Stimulated activated CD8-positive, alpha-beta memory T cell treated with anti-CD3 and anti-CD28 coated beads, Interleukin-4, amount 100 ng/mL, for 48 hours (primary cell): ENCODE results near the gene KNCN.

Experiments used
- DNase-seq: peaks from one replicate; pipeline ENCODE4 v3.0.0-alpha.2; 2020

Gene KNCN

GRCh38 chr1:46522184-46522968 is 29.1 kb downstream of the KNCN start:
- peak; percentile 64 for DNase-seq

DNA sequence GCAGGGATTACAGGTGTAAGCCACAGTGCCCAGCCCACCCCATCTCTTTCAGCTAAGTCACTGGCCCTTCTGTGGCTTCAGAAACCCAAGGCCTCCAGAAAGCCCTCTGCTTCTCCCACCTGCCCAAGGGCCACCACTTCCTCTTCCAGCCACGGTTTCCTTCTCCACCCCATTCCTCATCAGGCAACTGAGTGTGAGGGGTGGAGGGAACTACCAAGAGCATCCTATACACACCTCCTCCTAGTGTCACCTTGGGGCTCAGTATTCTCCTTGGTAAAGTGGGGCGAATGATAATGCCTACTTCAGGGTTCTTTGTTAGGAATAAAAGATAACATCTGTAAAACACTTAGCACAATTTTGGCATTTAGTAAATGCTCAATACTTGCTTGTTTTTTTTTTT is 30.0 kb downstream of the KNCN start:
- DNase-seq, result no peak

GRCh38 chr1:46520063-46520911 is 31.2 kb downstream of the KNCN start:
- no peak for DNase-seq

DNA sequence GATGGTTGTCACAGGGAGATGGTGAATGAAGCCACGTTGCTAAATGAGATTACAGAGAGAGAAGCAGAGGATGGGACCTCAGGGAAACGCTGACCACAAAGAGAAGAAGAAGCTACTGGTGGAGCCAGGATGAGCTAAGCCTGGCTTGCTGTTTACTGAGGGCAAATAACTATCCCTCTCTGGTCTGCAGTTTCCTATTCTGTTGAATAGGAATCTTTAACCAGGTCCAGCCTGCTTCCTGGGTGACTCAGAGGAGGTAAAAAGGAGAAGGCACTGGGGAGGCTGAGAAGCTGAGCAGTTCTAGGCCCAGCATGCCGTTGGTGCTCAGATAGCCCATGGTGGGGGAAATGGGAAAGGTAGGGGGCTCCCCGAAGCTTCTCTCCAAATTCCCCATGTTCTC is 32.2 kb downstream of the KNCN start:
- DNase-seq, result no peak

GRCh38 chr1:46517932-46518498 is 33.4 kb downstream of the KNCN start:
- no peak for DNase-seq

DNA sequence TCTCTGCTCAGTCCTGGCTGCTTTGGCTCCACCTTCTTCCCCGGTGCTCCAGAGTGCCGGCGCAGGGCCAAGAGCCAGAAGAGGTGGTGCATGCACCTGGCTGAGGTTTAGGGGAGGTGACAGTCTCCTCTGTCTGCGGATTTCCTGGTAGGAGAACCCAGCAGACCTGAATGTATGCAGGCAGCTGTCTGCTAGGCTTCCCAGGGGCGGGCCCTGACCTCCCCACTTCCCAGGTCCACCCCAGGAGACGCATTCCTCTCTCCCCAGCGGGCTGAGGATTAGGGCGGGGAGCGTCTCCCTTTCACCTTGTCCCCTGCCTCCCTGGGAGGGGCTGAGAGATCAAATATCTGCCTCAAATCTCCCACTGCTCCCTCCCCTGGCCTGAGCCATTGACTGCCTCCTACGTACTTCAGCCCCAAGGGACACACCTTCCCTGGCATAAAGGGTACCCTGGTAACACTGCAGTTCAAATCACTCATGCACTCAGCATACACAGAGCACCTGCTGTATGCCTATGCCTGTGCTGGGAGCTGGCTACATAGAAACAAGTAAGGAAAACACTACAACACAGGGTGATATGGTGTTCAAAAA is 34.3 kb downstream of the KNCN start:
- DNase-seq, result no peak

GRCh38 chr1:46516200-46516950 is 35.1 kb downstream of the KNCN start:
- no peak for DNase-seq

- no peak for DNase-seq
These were observed 35.9 kb downstream of the KNCN start for GRCh38 chr1:46515576-46515975.

DNA sequence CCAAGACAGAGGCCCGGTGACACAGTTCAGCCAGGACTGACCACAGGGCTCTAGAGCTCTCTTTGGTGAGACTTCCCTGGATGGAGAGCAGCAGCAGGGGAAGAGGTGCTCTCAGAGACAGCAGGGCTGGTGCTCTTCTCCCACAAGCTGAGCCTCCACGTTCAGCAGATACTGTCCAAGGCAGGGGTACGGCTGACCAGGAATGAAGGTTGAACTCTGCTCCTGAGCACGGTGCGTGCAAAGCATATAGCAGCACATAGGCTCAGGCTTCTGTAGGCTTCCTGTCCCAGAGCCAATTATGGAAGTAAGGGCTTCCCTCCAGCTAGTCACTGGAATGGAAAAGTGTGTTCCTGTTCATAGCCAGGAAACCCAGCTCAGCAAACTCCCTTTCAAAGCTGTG is 37.9 kb downstream of the KNCN start:
- no peak for DNase-seq

GRCh38 chr1:46512792-46513190 is 38.7 kb downstream of the KNCN start:
- DNase-seq, result no peak

DNA sequence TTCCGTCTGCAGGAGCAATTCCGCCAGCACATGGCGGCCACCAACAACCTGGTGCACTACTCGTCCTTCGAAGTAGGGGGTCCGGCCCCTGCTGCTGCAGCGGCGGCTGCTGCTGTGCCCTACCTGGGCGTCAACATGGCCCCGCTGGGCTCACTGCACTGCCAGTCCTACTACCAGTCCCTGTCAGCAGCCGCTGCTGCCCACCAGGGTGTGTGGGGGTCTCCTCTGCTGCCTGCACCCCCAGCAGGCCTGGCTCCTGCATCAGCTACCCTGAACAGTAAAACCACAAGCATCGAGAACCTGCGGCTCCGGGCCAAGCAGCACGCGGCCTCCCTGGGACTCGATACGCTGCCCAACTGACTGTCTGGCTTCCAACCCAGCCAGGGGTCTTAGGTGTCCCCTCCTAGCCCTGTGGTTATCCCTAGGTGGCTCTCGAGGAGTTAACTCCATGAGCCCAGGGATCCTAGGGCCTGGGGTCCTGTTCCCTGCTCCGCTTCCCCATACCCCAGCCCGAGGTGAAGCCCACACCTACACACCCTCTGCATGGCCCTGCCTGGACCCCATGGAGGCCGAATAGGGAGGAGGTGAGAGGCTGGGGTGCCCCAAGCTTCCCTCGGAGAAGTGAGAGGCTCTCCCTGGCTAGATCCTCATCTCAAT is 39.2 kb downstream of the KNCN start:
- no peak for DNase-seq

DNA sequence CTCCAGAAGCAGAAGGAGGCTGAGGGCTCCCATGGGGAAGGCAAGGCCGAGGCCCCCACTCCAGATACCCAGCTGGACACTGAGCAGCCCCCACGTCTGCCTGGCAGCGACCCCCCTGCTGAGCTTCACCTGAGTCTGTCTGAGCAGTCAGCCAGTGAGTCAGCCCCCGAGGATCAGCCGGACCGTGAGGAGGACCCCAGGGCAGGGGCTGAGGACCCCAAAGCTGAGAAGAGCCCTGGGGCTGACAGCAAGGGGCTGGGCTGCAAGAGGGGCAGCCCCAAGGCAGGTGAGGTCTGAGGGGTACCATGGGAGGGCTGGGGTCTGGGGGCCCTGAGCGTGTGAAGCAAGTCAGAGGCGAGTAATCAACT is 40.5 kb downstream of the KNCN start:
- DNase-seq, result no peak

- no peak for DNase-seq
These were observed 41.0 kb downstream of the KNCN start for GRCh38 chr1:46510341-46510997.

DNA sequence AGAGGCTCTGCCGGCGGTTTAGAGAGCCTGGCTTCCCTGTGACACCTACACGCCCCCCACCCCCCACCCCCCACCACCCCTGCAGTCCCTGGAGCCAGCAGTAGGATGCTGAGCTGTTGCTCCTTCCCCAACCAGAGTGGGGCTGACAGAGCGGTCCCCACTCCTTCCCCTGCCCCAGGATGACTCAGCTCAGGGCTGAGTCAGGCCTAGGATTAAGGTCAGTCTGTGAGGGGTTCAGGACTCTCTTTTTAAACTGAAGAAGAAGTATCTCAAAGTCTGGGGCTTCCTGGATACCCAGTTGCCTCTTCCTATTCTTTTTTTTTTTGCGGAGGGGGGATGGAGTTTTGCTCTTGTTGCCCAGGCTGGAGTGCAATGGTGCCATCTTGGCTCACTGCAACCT is 42.7 kb downstream of the KNCN start:
- DNase-seq, result no peak

GRCh38 chr1:46506470-46507219 is 44.8 kb downstream of the KNCN start:
- no peak for DNase-seq

- DNase-seq, result no peak
These were observed 48.0 kb downstream of the KNCN start for GRCh38 chr1:46503421-46503820.

DNA sequence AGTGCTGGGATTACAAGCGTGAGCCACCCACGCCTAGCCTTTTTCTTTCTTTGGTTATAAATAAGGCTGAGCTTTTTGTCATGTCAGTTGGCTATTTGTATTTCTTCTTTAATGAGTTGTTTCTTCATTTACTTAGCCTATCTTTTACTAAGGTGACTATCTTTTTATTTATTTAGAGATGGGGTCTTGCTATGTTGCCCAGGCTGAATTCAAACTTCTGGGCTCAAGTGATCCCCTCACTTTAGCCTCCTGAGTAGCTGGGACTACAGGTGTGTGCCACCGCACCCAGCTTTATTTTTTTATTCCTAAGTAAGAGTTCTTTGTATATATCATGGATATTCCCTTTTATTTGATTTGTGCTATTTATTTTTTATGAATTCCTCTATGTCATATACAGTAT is 49.9 kb downstream of the KNCN start:
- no peak for DNase-seq

GRCh38 chr1:46497665-46498064 is 53.8 kb downstream of the KNCN start:
- no peak for DNase-seq

DNA sequence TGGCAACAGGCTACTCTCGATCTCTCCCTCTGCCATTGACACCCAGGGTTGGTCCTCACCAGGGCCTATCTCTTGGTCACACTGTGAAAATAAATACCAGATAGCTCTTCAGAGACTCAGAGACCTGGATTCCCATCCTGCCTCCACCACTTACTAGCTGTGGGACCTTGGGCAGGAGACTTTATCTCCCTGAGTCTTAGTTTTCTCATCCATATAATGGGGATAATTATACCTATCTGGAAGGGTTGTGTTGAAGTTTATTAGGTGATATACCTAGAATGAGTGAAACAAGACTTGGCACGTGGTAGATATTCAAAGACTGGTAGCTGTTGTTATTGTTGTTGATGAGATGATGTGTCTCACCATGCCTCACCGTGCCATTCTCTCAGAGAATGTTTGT is 54.4 kb downstream of the KNCN start:
- no peak for DNase-seq

DNA sequence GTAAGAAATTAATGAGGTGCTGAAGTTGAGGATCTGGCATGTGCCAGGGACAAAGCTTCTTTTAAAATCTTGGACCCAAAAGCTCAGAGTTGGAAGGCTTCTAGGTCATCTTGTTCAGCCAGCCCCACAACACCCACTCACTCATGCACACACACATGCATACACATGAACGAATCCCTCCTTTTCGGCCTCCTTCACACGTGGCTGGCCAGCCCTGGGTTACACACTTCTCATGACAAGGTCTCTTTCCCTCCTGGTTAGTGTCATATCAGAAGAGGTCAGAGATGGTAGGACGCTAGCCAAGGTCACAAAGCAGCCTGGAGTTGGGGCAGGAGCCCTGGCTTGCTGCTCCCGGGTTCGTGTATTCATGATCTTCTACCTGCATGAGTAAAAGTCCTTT is 54.9 kb downstream of the KNCN start:
- no peak for DNase-seq

- no peak for DNase-seq
These were observed 55.7 kb downstream of the KNCN start for GRCh38 chr1:46495778-46496177.
